T-helper 22 cell (primary cell): Measurements from ENCODE around the gene TENM4.
"Not testable (repeated sequence)": the region's sequence is repeated elsewhere in the genome, so short reads cannot be mapped to it uniquely, and the experiment has no call there.

ENCODE experiments used
- DNase-seq: peaks from one replicate; pipeline ENCODE4 v3.0.0-alpha.2; 2020; ENCODE audit warnings: low read depth

TENM4 gene

GRCh38 chr11:78633516-78634310, 807.1 kb downstream of the TENM4 start:
- DNase-seq, result no peak

GRCh38 chr11:78630561-78631303, 810.1 kb downstream of the TENM4 start:
- DNase-seq, result no peak

GRCh38 chr11:78630155-78630554, 810.7 kb downstream of the TENM4 start:
- no peak for DNase-seq

DNA sequence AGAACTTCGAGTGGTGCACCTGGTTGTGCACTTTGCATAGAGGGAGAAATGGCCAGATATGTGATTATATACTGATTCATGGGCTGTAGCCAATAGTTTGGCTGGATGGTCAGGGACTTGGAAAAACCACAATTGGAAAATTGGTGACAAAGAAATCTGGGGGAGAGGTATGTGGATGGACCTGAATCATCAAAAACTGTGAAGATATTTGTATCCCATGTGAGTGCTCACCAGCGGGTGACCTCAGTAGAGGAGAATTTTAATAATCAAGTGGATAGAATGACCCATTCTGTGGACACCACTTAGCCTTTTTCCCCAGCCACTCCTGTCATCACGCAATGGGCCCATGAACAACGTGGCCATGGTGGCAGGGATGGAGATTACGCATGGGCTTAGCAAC, 818.2 kb downstream of the TENM4 start:
- DNase-seq, result no peak

DNA sequence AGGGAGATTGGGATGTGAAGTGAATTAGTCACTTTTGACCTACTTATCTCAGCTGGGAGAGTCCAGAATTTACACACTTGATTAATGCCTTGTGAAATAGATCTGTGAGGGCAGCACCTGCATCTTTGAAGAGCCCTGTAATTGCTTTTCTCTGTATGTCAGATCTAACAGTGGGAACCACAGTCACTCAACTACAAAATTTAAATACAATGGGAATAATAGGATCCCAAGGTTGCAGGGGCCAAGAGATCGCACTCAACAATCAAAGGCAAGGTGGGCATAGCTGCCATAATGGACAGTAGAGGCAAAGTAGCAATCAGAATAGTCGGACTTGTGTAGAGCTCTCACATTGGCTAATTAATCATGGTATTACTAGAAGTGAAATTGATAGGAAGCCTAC, 820.7 kb downstream of the TENM4 start:
- DNase-seq, result no peak

GRCh38 chr11:78615724-78616123, 825.1 kb downstream of the TENM4 start:
- DNase-seq, result no peak

GRCh38 chr11:78613378-78613813, 827.4 kb downstream of the TENM4 start:
- no peak for DNase-seq

DNA sequence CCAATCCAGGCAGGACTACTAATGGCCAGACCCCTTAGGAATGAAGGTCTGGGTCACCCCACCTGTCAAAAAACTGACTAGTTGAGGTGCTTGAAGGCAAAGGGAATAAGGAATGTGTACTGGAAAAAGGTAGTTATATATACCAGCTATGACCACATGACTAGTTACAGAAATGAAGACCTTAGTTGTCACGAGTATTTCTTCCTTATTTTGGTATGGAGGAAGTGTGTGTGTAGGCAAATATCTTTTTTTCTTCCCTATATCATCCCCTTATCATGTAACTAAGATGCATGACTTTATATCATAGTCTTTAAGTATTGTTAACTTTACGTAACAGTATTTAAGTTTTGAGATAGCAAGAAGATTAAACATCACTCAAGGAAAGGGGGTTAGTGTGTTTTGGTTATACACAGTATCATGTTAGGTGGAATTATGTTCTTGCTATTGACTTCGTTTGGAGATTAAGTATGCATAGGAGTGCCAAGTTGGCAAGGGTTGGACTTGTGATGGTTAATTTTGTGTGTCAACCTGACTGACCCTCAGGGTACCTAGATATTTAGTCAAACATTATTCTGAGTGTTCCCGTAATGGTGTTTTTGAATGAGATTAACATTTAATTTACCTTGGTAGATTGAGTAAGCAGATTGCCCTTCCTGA, 828.0 kb downstream of the TENM4 start:
- no peak for DNase-seq

- DNase-seq, result not testable (repeated sequence)
These were observed 831.5 kb downstream of the TENM4 start for GRCh38 chr11:78609321-78609720.

- DNase-seq, result no peak
These were observed 833.1 kb downstream of the TENM4 start for GRCh38 chr11:78607696-78608095.

DNA sequence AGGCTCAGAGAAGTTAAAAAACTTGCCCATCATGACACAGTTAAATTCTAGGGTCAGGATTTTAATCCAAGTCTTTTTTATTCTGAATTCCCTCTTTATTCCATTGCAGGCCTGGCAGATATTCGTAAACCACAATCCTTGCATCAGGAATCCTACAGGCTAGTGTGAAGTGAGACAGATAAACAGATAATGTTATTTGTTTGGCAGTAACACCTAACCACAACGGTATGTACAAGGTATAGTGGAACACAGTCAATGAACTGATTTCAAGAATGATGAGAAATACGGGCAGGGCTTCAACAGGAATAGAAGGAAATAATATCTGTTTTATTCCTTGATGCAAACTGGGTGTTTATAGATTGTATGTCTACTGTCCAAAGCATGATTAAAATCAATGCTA, 834.2 kb downstream of the TENM4 start:
- no peak for DNase-seq

DNA sequence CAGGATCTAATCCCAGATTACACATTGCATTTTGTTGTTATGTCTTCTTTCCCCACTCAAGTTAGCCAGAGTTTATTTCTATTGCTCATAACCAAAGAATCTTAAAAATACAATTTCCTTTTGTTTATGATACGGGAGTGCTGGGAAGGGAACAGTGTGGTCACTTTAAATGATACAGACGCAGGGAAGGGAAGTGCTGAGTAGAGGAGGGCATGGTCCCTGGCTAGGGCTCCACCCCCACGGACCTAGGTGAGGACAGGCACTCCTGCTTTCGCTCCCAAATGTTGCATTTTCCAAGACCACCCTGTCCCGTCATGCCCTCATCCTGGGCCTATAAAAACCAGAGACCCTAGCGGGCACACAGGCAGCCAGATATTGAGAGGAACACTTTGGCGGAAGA, 835.5 kb downstream of the TENM4 start:
- DNase-seq, result no peak

- DNase-seq, result no peak
These were observed 837.0 kb downstream of the TENM4 start for GRCh38 chr11:78603792-78604191.
